Adrenal gland (tissue), 12 donors: ENCODE data around the gene AGER. TPM values are rescaled to one million over a fixed set of nuclear protein-coding genes. Genes with fewer than 3 reads are reported as not detected.
"Not testable (repeated sequence)": the region's sequence is repeated elsewhere in the genome, so short reads cannot be mapped to it uniquely, and the experiment has no call there.

ENCODE experiments used
- DNase-seq, 7 donors: peaks; one replicate each; pipeline ENCODE4 v3.0.0-alpha.2; 2019 to 2020
- H3K27ac ChIP-seq, 5 donors: fragments of 200-600 bp; sonication (generic) in 4 of 5; 1 replicate in 3 of 5; 2 replicates in 2 of 5; pipeline versions ENCODE4 v1.5.1 to v1.8.0; 2016 to 2020; ENCODE audit warnings: mild to moderate bottlenecking in 1 of 5
- H3K27me3 ChIP-seq: fragments of 200-600 bp; 2 replicates; pipeline ENCODE4 v1.8.0; 2021
- H3K36me3 ChIP-seq, 2 donors: fragments of 200-600 bp; replicated peaks in 1 of 2; 1 replicate in 1 of 2; 2 replicates in 1 of 2; pipeline versions ENCODE4 v1.5.1 to v1.8.0; 2018 to 2022
- H3K4me1 ChIP-seq, 2 donors: fragments of 200-600 bp; replicated peaks in 1 of 2; 1 replicate in 1 of 2; 2 replicates in 1 of 2; pipeline versions ENCODE4 v1.5.1 to v1.8.0; 2018 to 2021
- H3K4me3 ChIP-seq, 4 donors: fragments of 200-600 bp; sonication (generic) in 3 of 4; one replicate each; pipeline ENCODE4 v1.5.1; 2016 to 2018
- H3K9me3 ChIP-seq, 3 donors: fragments of 200-600 bp; sonication (generic) in 1 of 3; replicated peaks in 1 of 3; 1 replicate in 2 of 3; 2 replicates in 1 of 3; pipeline versions ENCODE4 v1.5.1 to v1.8.0; 2016 to 2021
- CTCF ChIP-seq, 6 experiments: fragments of 450-650 bp in 4 of 6; fragments of 200-600 bp in 2 of 6; sonication (generic) in 1 of 6; IDR thresholded peaks; 1 replicate in 5 of 6; 2 replicates in 1 of 6; pipeline versions ENCODE4 v1.5.1 to v1.8.0; 2016 to 2021; ENCODE audit warnings: antibody characterized with exemption in 6 of 6, mild to moderate bottlenecking in 2 of 6, moderate library complexity in 1 of 6
- POLR2A ChIP-seq, 2 donors: fragments of 450-650 bp; IDR thresholded peaks; one replicate each; pipeline ENCODE4 v1.6.1; 2017; ENCODE audit warnings: antibody characterized with exemption in 2 of 2, mild to moderate bottlenecking in 2 of 2, moderate library complexity in 1 of 2
- WGBS, 4 donors: extraction: QIAGEN DNeasy Blood & Tissue Kit in 2 of 4; methylation state at CpG; one replicate each; pipeline versions ENCODE4 v1.1.5 to v1.1.7; 2013 to 2017; 5-methylcytosine and 5-hydroxymethylcytosine counted together
- intact Hi-C, 2 donors: fragments of 100-400 bp; cut with DNase I; formaldehyde crosslinking; loops; one replicate each; pipeline versions ENCODE4 v1.14.1 to v1.15.0; 2022 to 2023
- polyA plus RNA-seq, 3 donors: library from polyadenylated mRNA; stranded (reverse); fragments of 200-250 nt in 2 of 3; fragments of 350-450 nt in 1 of 3; fragmentation: Illumina TruSeq in 1 of 3; extraction: RNeasy Lipid Tissue Mini Kit (QIAGEN cat#74804) in 1 of 3; gene quantifications; one replicate each; pipeline ENCODE4 v1.2.3, GENCODE V29; 2013 to 2014
- total RNA-seq, 9 donors: library from RNA; depleted of rRNA in 4 of 9; stranded (reverse); fragments of >200 nt in 4 of 9; fragments of 120-200 nt in 1 of 9; fragmentation: NEBNext Ultra II Directional in 1 of 9; extraction: Animal tissue kit (Norgen Biotek cat#: 25700) in 1 of 9; gene quantifications; one replicate each; pipeline versions ENCODE4 v1.1.0 to v1.2.4, GENCODE V29; 2013 to 2023
- donor health status: healthy with polysubstance abuse.
- donor health status: Bipolar disorder and iron deficiency.
- donor health status: DM: yes; HTN: yes; CAD: no.
- donor health status: DM: no; HTN: no; CAD: no.
- donor health status: DM: no; HTN: no; CAD: no.
- donor health status: DM: yes; HTN: yes; CAD: no.

AGER gene
- total and polyA plus RNA-seq, 12 donors, result 1.4 to 63.9 (median 3.4) TPM; not detected in 1

DNA sequence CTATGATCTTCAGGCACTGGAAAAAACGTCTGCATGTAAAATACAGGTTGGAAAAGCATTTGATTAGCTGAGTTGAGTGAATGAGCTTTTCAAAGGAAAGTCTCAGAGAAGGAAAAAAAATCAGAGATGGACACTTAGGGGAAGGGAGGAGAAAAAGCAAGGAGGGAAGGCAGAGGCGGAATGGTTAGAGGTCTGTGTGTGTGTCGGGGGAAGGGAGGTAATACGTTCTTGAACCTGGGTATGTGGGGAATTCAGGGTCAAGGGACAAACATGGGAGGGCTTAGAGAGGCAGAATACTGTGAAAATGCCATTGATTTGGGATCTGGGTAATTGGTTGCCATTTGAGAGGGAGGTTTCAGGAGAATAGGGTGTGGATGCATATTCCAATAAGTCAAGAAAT is 37.4 kb downstream of the AGER start:
- no peaks in the 10 kb centered on the region for H3K36me3 ChIP-seq
- 38 to 56% (median 52%) methylated on average over 4 of the region's 4 CpGs for WGBS, 4 donors
- no peak for DNase-seq
- H3K9me3 ChIP-seq, result no peaks in the 10 kb centered on the region
- intact Hi-C loops, result no loop called here
- no peak overlapping the region for H3K27ac ChIP-seq
- H3K4me1 ChIP-seq, result no peaks in the 10 kb centered on the region
- H3K4me3 ChIP-seq, result no peak overlapping the region
- no peaks in the 10 kb centered on the region for H3K27me3 ChIP-seq
- TF ChIP-seq POLR2A (IDR thresholded peaks at IDR 0.05), result no peak
- TF ChIP-seq CTCF (IDR thresholded peaks at IDR 0.05), result no peak

DNA sequence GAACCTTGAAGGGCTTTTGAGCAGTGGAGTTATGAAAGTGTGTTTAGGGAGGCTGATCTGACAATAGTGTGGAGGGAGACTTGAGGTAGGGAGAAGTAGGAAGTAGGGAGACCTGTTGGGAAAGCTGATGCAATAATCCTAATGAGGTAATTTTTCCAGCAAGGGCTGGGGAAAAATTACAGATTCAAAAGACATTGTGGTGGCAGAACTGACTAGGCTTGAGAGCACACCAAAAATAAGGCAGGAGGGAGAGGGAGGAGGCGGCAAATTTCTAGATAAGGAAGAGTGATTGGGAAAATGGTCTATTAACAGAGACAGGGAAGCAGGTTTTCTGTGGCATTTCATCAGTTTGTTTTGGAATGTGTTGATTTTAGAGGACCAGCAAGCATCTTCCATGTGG is 37.8 kb downstream of the AGER start:
- Histone ChIP-seq H3K27me3 (no peaks in the 10 kb centered on the region), H3K9me3 (no peaks in the 10 kb centered on the region), H3K27ac (no peak overlapping the region), H3K4me1 (no peaks in the 10 kb centered on the region), H3K36me3 (no peaks in the 10 kb centered on the region), H3K4me3 (no peak overlapping the region)
- DNase-seq, result no peak
- intact Hi-C loops, result no loop called here
- TF ChIP-seq CTCF (IDR thresholded peaks at IDR 0.05) (no peak), POLR2A (IDR thresholded peaks at IDR 0.05) (no peak)
- WGBS, 4 donors, result 74 to 95% (median 86%) methylated on average over 1 of the region's 1 CpG

- intact Hi-C loops, H3K9me3 ChIP-seq, H3K27ac ChIP-seq, H3K36me3 ChIP-seq, H3K27me3 ChIP-seq, H3K4me1 ChIP-seq, DNase-seq, H3K4me3 ChIP-seq: not testable (repeated sequence)
- 68 to 88% (median 85%) methylated on average over 5 to 7 of the region's 7 CpGs for WGBS, 4 donors
These were observed 39.8 kb downstream of the AGER start for GRCh38 chr6:32144238-32144637.

- TF ChIP-seq POLR2A (IDR thresholded peaks at IDR 0.05) (no peak), CTCF (IDR thresholded peaks at IDR 0.05) (no peak)
- no peak overlapping the region for H3K4me3 ChIP-seq
- peaks cover 0 to 6% of the 10 kb centered on the region in 2 donors for H3K4me1 ChIP-seq
- intact Hi-C loops, result no loop called here
- H3K36me3 ChIP-seq, result no peaks in the 10 kb centered on the region
- peak overlapping the region in 2 of 5 donors; percentile 17 to 32 for H3K27ac ChIP-seq
- 15 to 44% (median 34%) methylated on average over 5 of the region's 5 CpGs for WGBS, 4 donors
- DNase-seq, result peak in 4 of 7 donors; percentile 66 to 75 (median 72)
- H3K27me3 ChIP-seq, result no peaks in the 10 kb centered on the region
- H3K9me3 ChIP-seq, result no peaks in the 10 kb centered on the region
These were observed 43.5 kb downstream of the AGER start for GRCh38 chr6:32140420-32141046.

DNA sequence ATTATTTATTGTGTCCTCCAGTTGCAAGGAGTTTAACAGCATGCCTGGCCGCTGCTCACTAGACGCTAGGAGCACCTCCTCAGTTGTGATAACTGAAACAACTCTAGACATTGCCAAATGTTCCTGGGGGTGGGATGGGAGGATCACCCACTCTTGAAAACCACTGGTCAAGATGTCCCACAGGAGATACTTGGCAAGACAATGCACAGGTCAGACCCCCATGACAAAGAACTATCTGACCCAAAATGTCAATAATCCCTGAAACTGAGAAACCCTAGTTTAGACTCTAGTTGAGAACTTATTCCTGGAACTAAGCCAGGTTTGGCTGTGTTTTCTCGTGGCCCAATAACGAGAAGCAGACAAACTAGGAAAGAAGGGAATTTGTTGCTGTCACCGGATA is 44.5 kb downstream of the AGER start:
- H3K4me1 ChIP-seq, result peaks cover 0 to 6% of the 10 kb centered on the region in 2 donors
- no peaks in the 10 kb centered on the region for H3K9me3 ChIP-seq
- no peaks in the 10 kb centered on the region for H3K36me3 ChIP-seq
- intact Hi-C loops, result no loop called here
- no peak for DNase-seq
- no peak overlapping the region for H3K27ac ChIP-seq
- TF ChIP-seq CTCF (IDR thresholded peaks at IDR 0.05) (no peak), POLR2A (IDR thresholded peaks at IDR 0.05) (no peak)
- no peaks in the 10 kb centered on the region for H3K27me3 ChIP-seq
- H3K4me3 ChIP-seq, result no peak overlapping the region
- 55 to 66% (median 60%) methylated on average over 5 of the region's 5 CpGs for WGBS, 4 donors
